ENCODE measurements around the gene CALD1. TPM values are rescaled to one million over a fixed set of nuclear protein-coding genes. Genes with fewer than 3 reads are reported as not detected.
A peak's percentile ranks its signal among the peaks of the same experiment; 100 is the strongest.

CALD1 gene
- total RNA-seq, 1 experiment from 2014 or later = 147 TPM

DNA sequence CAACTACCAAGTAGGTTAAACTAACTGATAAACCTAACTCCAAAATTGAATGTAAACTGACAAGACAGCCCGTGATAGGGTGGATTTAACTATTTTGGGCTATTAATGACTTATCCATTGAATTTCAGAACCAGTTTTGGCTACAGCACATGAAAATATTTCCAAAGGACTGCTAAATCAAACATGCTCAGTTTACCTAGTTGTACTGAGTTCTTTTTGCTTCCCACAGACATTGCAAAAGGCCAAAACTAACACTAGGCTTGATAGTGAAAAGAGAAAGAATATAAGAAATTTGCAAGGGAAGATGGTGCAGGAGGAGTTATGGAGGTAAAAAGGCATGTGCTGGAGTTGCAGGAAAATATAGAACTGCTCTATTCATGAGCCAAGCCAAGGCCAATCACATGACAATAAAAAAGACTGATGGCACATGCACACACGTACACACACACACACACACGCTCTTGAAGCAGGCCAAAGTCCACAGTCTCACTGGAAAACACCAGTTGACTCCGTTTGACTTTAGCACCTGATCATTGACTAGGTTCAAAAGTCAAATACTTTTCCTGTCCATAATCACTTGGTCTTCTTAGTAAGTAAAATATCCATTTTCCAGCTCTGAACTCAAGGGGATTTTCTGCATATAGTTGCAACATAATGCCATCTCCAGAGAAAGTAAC is 130.9 kb downstream of the CALD1 start:
- POLR2A ChIA-PET = interaction anchor here (0.6 kb wide), 1 partner anchor 1462 kb away, joined by 4 read pairs; no protein-coding TSS in a partner anchor
- ATAC-seq (no peak), DNase-seq (ENCODE audit: low spot score) (no peak)
- no peak overlapping the region; the same call in 1 of the 2 replicates for H3K4me3 Mint-ChIP-seq
- H3K36me3 Mint-ChIP-seq = no peaks in the 10 kb centered on the region
- CTCF ChIA-PET = no interaction called here
- no peaks in the 10 kb centered on the region for H3K9me3 Mint-ChIP-seq
- TF ChIP-seq NR2C2 (CRISPR knock-in tag; IDR thresholded peaks at IDR 0.05) (no peak), GABPB1 (CRISPR knock-in tag; IDR thresholded peaks at IDR 0.05) (no peak), CREB1 (CRISPR knock-in tag; IDR thresholded peaks at IDR 0.05) (no peak), KAT7 (CRISPR knock-in tag; IDR thresholded peaks at IDR 0.05; ENCODE audit: borderline replicate concordance) (no peak), TCF7 (CRISPR knock-in tag; IDR thresholded peaks at IDR 0.05; ENCODE audit: low read depth) (no peak), ZNF396 (CRISPR knock-in tag; IDR thresholded peaks at IDR 0.05; ENCODE audit: borderline replicate concordance) (no peak), ZNF232 (CRISPR knock-in tag; IDR thresholded peaks at IDR 0.05) (no peak), NFATC4 (CRISPR knock-in tag; IDR thresholded peaks at IDR 0.05) (no peak), SOX15 (CRISPR knock-in tag; IDR thresholded peaks at IDR 0.05) (no peak), SMAD4 (CRISPR knock-in tag; IDR thresholded peaks at IDR 0.05) (no peak), TEAD4 (CRISPR knock-in tag; IDR thresholded peaks at IDR 0.05) (no peak), FOXK1 (CRISPR knock-in tag; IDR thresholded peaks at IDR 0.05) (no peak)
- TF ChIP-seq, protein P1, sequence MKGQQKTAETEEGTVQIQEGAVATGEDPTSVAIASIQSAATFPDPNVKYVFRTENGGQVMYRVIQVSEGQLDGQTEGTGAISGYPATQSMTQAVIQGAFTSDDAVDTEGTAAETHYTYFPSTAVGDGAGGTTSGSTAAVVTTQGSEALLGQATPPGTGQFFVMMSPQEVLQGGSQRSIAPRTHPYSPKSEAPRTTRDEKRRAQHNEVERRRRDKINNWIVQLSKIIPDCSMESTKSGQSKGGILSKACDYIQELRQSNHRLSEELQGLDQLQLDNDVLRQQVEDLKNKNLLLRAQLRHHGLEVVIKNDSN (CRISPR knock-in tag; IDR thresholded peaks at IDR 0.05) = no peak
- TF ChIP-seq, protein P2, sequence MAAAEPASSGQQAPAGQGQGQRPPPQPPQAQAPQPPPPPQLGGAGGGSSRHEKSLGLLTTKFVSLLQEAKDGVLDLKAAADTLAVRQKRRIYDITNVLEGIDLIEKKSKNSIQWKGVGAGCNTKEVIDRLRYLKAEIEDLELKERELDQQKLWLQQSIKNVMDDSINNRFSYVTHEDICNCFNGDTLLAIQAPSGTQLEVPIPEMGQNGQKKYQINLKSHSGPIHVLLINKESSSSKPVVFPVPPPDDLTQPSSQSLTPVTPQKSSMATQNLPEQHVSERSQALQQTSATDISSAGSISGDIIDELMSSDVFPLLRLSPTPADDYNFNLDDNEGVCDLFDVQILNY (CRISPR knock-in tag; IDR thresholded peaks at IDR 0.05) = no peak
- TF ChIP-seq, protein P3, sequence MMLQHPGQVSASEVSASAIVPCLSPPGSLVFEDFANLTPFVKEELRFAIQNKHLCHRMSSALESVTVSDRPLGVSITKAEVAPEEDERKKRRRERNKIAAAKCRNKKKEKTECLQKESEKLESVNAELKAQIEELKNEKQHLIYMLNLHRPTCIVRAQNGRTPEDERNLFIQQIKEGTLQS (CRISPR knock-in tag; conservative IDR thresholded peaks at IDR 0.05) = no peak
- TF ChIP-seq, protein P4, sequence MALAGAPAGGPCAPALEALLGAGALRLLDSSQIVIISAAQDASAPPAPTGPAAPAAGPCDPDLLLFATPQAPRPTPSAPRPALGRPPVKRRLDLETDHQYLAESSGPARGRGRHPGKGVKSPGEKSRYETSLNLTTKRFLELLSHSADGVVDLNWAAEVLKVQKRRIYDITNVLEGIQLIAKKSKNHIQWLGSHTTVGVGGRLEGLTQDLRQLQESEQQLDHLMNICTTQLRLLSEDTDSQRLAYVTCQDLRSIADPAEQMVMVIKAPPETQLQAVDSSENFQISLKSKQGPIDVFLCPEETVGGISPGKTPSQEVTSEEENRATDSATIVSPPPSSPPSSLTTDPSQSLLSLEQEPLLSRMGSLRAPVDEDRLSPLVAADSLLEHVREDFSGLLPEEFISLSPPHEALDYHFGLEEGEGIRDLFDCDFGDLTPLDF (CRISPR knock-in tag; IDR thresholded peaks at IDR 0.05) = no peak
- TF ChIP-seq, protein P5, sequence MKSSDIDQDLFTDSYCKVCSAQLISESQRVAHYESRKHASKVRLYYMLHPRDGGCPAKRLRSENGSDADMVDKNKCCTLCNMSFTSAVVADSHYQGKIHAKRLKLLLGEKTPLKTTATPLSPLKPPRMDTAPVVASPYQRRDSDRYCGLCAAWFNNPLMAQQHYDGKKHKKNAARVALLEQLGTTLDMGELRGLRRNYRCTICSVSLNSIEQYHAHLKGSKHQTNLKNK (CRISPR knock-in tag; IDR thresholded peaks at IDR 0.05) = no peak
- TF ChIP-seq, protein P6, sequence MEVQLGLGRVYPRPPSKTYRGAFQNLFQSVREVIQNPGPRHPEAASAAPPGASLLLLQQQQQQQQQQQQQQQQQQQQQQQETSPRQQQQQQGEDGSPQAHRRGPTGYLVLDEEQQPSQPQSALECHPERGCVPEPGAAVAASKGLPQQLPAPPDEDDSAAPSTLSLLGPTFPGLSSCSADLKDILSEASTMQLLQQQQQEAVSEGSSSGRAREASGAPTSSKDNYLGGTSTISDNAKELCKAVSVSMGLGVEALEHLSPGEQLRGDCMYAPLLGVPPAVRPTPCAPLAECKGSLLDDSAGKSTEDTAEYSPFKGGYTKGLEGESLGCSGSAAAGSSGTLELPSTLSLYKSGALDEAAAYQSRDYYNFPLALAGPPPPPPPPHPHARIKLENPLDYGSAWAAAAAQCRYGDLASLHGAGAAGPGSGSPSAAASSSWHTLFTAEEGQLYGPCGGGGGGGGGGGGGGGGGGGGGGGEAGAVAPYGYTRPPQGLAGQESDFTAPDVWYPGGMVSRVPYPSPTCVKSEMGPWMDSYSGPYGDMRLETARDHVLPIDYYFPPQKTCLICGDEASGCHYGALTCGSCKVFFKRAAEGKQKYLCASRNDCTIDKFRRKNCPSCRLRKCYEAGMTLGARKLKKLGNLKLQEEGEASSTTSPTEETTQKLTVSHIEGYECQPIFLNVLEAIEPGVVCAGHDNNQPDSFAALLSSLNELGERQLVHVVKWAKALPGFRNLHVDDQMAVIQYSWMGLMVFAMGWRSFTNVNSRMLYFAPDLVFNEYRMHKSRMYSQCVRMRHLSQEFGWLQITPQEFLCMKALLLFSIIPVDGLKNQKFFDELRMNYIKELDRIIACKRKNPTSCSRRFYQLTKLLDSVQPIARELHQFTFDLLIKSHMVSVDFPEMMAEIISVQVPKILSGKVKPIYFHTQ (CRISPR knock-in tag; IDR thresholded peaks at IDR 0.05) = no peak
- TF ChIP-seq, protein P7, sequence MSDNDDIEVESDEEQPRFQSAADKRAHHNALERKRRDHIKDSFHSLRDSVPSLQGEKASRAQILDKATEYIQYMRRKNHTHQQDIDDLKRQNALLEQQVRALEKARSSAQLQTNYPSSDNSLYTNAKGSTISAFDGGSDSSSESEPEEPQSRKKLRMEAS (CRISPR knock-in tag; IDR thresholded peaks at IDR 0.05) = no peak
- no peaks in the 10 kb centered on the region for H3K27me3 Mint-ChIP-seq (ENCODE audit: low read depth)
- peak overlapping the region; percentile 82 for H3K27ac Mint-ChIP-seq
- peaks cover 24% of the 10 kb centered on the region for H3K4me1 Mint-ChIP-seq

DNA sequence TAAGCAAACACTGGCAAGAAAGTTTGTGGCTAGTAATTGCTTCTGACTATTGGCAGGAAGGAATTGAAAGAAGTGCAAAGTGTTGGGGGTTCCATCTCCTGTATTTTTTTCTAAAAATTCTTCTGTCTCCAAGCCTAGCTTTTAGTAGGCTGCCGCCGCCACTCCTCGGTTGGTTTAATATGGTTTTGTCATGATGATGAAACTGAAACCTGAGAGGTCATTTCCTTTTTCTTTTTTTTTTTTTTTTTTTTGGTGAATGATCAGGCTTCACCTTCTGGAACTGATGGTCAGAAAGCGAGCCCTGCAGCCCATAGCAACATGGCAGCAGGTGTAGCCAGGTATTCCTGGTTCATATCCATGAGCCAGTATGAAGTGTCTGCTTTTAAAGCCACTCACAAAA is 131.5 kb downstream of the CALD1 start:
- Mint-ChIP-seq H3K27ac (peak overlapping the region; percentile 82), H3K27me3 (ENCODE audit: low read depth) (no peaks in the 10 kb centered on the region), H3K4me3 (no peak overlapping the region; the same call in 1 of the 2 replicates), H3K4me1 (peaks cover 24% of the 10 kb centered on the region), H3K36me3 (no peaks in the 10 kb centered on the region), H3K9me3 (no peaks in the 10 kb centered on the region)
- ChIA-PET CTCF (no interaction called here), POLR2A (interaction anchor here (0.6 kb wide), 1 partner anchor 1462 kb away, joined by 4 read pairs; no protein-coding TSS in a partner anchor)
- DNase-seq (ENCODE audit: low spot score) (no peak), ATAC-seq (0 out of 2 replicates have a peak, but pooled peaks have one; percentile 38)
- no peak for TF ChIP-seq MXD4 (CRISPR knock-in tag; IDR thresholded peaks at IDR 0.05; ENCODE audit: borderline replicate concordance)
- TF ChIP-seq ETV6 (CRISPR knock-in tag; IDR thresholded peaks at IDR 0.05) = no peak
- no peak for TF ChIP-seq EMX1 (CRISPR knock-in tag; IDR thresholded peaks at IDR 0.05)
- no peak for TF ChIP-seq RORB (CRISPR knock-in tag; IDR thresholded peaks at IDR 0.05)
- TF ChIP-seq, protein P8, sequence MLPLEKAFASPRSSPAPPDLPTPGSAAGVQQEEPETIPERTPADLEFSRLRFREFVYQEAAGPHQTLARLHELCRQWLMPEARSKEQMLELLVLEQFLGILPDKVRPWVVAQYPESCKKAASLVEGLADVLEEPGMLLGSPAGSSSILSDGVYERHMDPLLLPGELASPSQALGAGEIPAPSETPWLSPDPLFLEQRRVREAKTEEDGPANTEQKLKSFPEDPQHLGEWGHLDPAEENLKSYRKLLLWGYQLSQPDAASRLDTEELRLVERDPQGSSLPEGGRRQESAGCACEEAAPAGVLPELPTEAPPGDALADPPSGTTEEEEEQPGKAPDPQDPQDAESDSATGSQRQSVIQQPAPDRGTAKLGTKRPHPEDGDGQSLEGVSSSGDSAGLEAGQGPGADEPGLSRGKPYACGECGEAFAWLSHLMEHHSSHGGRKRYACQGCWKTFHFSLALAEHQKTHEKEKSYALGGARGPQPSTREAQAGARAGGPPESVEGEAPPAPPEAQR (CRISPR knock-in tag; IDR thresholded peaks at IDR 0.05) = no peak

All from WTC11 (cell line).